ENCODE data around the gene SELENOP.

SELENOP gene

GRCh38 chr5:42787845-42788244, 23.8 kb downstream of the SELENOP start:
- DNase-seq = no peak

GRCh38 chr5:42787073-42787472, 24.6 kb downstream of the SELENOP start:
- DNase-seq = no peak

- no peak for DNase-seq
These were observed 25.9 kb downstream of the SELENOP start for GRCh38 chr5:42785756-42786155.

- DNase-seq = peak; percentile 28
These were observed 27.6 kb downstream of the SELENOP start for GRCh38 chr5:42784132-42784531.

- DNase-seq = no peak
These were observed 30.1 kb downstream of the SELENOP start for GRCh38 chr5:42781584-42781983.

GRCh38 chr5:42779083-42779482, 32.6 kb downstream of the SELENOP start:
- no peak for DNase-seq

GRCh38 chr5:42772265-42772993, 39.3 kb downstream of the SELENOP start:
- DNase-seq = no peak

GRCh38 chr5:42770003-42770402, 41.7 kb downstream of the SELENOP start:
- DNase-seq = no peak

GRCh38 chr5:42768106-42768504, 43.6 kb downstream of the SELENOP start:
- DNase-seq = no peak

- peak; percentile 47 for DNase-seq
These were observed 44.1 kb downstream of the SELENOP start for GRCh38 chr5:42767491-42768105.

- DNase-seq = no peak
These were observed 49.9 kb downstream of the SELENOP start for GRCh38 chr5:42761791-42762190.

- DNase-seq = no peak
These were observed 51.3 kb downstream of the SELENOP start for GRCh38 chr5:42760426-42760825.

GRCh38 chr5:42759456-42759855, 52.2 kb downstream of the SELENOP start:
- DNase-seq = no peak

- peak; percentile 74 for DNase-seq
These were observed 54.8 kb downstream of the SELENOP start, which contains the start of gene CCDC152 for GRCh38 chr5:42756606-42757601. Gene CCDC152 (plus strand): TSS chr5:42756818. CDS start chr5:42759122, 2,304 bp downstream.

- no peak for DNase-seq
These were observed 58.6 kb downstream of the SELENOP start for GRCh38 chr5:42753099-42753498.

- no peak for DNase-seq
These were observed 60.6 kb downstream of the SELENOP start for GRCh38 chr5:42751044-42751443.

GRCh38 chr5:42750507-42750906, 61.2 kb downstream of the SELENOP start:
- DNase-seq = no peak
